Loucy (cell line): ENCODE measurements around the gene SERGEF.

Experiments
- H2AFZ ChIP-seq: fragments of 200-600 bp; sonication (generic); 2 replicates; pipeline ENCODE4 v1.6.0; 2016; ENCODE audit warnings: antibody characterized with exemption, mild to moderate bottlenecking, low read length, moderate library complexity
- H3F3A ChIP-seq: fragments of 200-600 bp; 2 replicates; pipeline ENCODE4 v1.6.0; 2016; ENCODE audit warnings: antibody characterized with exemption, low read depth, mild to moderate bottlenecking
- H3K27me3 ChIP-seq: fragments of 200-600 bp; sonication (generic); 2 replicates; pipeline ENCODE4 v1.6.1; 2014; ENCODE audit warnings: low read length, mild to moderate bottlenecking; ENCODE audit not compliant: insufficient read depth, poor library complexity, severe bottlenecking
- H3K36me3 ChIP-seq: fragments of 200-600 bp; sonication (generic); 2 replicates; pipeline ENCODE4 v1.6.1; 2016; ENCODE audit warnings: low read length; ENCODE audit not compliant: insufficient read depth
- H3K4me1 ChIP-seq: fragments of 200-600 bp; sonication (generic); 2 replicates; pipeline ENCODE4 v1.5.1; 2014; ENCODE audit warnings: low read length, mild to moderate bottlenecking; ENCODE audit not compliant: insufficient read depth, poor library complexity, severe bottlenecking
- H3K4me2 ChIP-seq: fragments of 200-600 bp; sonication (generic); 2 replicates; pipeline ENCODE4 v1.6.0; 2014; ENCODE audit warnings: antibody characterized with exemption, low read length, low read depth, mild to moderate bottlenecking; ENCODE audit not compliant: poor library complexity, severe bottlenecking
- H3K4me3 ChIP-seq: fragments of 200-600 bp; sonication (generic); 2 replicates; pipeline ENCODE4 v1.5.1; 2014; ENCODE audit warnings: low read length, mild to moderate bottlenecking, mixed read lengths; ENCODE audit not compliant: poor library complexity, severe bottlenecking
- H3K79me2 ChIP-seq: fragments of 200-600 bp; sonication (generic); 2 replicates; pipeline ENCODE4 v1.6.1; 2014; ENCODE audit warnings: low read length; ENCODE audit not compliant: insufficient read depth
- H3K9ac ChIP-seq: fragments of 200-600 bp; sonication (generic); 2 replicates; pipeline ENCODE4 v1.6.0; 2014; ENCODE audit warnings: mild to moderate bottlenecking, low read depth, low read length, moderate library complexity; ENCODE audit not compliant: poor library complexity, severe bottlenecking
- H3K9me2 ChIP-seq: fragments of 200-600 bp; sonication (generic); replicated peaks from 2 replicates; pipeline ENCODE4 v1.6.1; 2016; ENCODE audit warnings: low read depth, low read length, mixed read lengths
- H3K9me3 ChIP-seq: fragments of 200-600 bp; sonication (generic); 2 replicates; pipeline ENCODE4 v1.6.1; 2014; ENCODE audit warnings: mild to moderate bottlenecking, antibody characterized with exemption, low read length, low read depth; ENCODE audit not compliant: insufficient read depth
- H4K20me1 ChIP-seq: fragments of 200-600 bp; sonication (generic); 2 replicates; pipeline ENCODE4 v1.6.0; 2014; ENCODE audit warnings: antibody characterized with exemption, low read length, mild to moderate bottlenecking; ENCODE audit not compliant: insufficient read depth, poor library complexity, severe bottlenecking
- EZH2phosphoT487 ChIP-seq: fragments of 200-600 bp; IDR thresholded peaks from 2 replicates; pipeline ENCODE4 v1.6.1; 2018; ENCODE audit warnings: antibody characterized with exemption, mild to moderate bottlenecking, moderate library complexity, borderline replicate concordance
- TF ChIP-seq, protein P1 (sequence below): fragments of 200-600 bp; sonication (generic); conservative IDR thresholded peaks from 2 replicates; pipeline ENCODE4 v1.5.1; 2014; ENCODE audit warnings: mild to moderate bottlenecking, antibody characterized with exemption, low read length

SERGEF gene

GRCh38 chr11:17812865-17813187, 200.0 kb downstream of the SERGEF start:
- Histone ChIP-seq H4K20me1 (no peaks in the 10 kb centered on the region), H3K9me2 (no peaks in the 10 kb centered on the region), H3K4me1 (no peaks in the 10 kb centered on the region), H3K36me3 (no peaks in the 10 kb centered on the region), H3K79me2 (no peaks in the 10 kb centered on the region), H3K9ac (no peak overlapping the region), H3K4me2 (no peak overlapping the region), H3K9me3 (no peaks in the 10 kb centered on the region), H3K4me3 (no peak overlapping the region), H3K27me3 (no peaks in the 10 kb centered on the region), H3F3A (no peaks in the 10 kb centered on the region), H2AFZ (no peak overlapping the region)
- TF ChIP-seq EZH2phosphoT487, result no peak
- TF ChIP-seq, protein P1, sequence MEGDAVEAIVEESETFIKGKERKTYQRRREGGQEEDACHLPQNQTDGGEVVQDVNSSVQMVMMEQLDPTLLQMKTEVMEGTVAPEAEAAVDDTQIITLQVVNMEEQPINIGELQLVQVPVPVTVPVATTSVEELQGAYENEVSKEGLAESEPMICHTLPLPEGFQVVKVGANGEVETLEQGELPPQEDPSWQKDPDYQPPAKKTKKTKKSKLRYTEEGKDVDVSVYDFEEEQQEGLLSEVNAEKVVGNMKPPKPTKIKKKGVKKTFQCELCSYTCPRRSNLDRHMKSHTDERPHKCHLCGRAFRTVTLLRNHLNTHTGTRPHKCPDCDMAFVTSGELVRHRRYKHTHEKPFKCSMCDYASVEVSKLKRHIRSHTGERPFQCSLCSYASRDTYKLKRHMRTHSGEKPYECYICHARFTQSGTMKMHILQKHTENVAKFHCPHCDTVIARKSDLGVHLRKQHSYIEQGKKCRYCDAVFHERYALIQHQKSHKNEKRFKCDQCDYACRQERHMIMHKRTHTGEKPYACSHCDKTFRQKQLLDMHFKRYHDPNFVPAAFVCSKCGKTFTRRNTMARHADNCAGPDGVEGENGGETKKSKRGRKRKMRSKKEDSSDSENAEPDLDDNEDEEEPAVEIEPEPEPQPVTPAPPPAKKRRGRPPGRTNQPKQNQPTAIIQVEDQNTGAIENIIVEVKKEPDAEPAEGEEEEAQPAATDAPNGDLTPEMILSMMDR, result no peak

DNA sequence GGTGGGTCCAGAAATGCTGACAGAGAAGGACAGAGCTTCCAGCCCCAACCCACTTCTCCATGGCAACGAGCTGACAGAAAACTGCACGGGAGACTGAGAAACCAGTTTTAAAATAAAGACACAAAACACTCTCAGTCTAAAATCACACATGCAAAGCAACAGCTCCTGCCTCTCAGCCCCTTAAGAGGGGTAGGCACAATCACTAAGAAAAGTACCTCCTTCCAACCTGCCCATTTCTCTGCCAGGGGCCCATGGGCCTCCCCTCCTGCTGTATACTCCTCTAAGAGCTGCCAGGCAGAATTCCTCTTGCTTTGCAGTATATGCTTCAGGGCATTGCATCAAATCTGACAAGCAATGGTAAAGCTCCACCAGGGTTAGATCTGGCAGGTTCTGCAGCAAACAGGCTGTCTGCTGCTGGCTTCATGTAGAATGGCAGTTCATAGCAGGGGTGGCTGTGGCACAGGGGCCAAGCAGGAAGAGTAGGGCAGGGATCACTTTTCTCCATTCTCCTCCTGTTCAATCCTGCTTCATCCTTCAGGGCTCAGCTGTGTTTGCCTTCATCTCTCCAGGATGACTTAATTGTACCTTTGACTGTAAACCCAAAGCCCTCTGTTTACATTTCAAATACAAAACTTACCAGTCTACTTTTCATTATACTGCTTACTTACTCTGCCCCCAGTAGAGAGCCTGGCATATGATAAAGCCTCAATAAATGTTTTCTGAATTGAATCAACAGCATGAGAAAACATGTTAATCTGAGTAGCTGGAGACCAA, 200.6 kb downstream of the SERGEF start:
- no peaks in the 10 kb centered on the region for H3K4me1 ChIP-seq
- no peaks in the 10 kb centered on the region for H3F3A ChIP-seq
- no peak overlapping the region for H3K4me3 ChIP-seq
- no peak for TF ChIP-seq EZH2phosphoT487
- TF ChIP-seq, protein P1, result no peak
- no peaks in the 10 kb centered on the region for H3K9me2 ChIP-seq
- H3K9ac ChIP-seq, result no peak overlapping the region
- no peaks in the 10 kb centered on the region for H3K79me2 ChIP-seq
- H3K4me2 ChIP-seq, result no peak overlapping the region
- H3K27me3 ChIP-seq, result no peaks in the 10 kb centered on the region
- H4K20me1 ChIP-seq, result no peaks in the 10 kb centered on the region
- H2AFZ ChIP-seq, result no peak overlapping the region
- H3K36me3 ChIP-seq, result no peaks in the 10 kb centered on the region
- no peaks in the 10 kb centered on the region for H3K9me3 ChIP-seq

GRCh38 chr11:17811352-17811751, 201.5 kb downstream of the SERGEF start:
- Histone ChIP-seq H4K20me1 (no peaks in the 10 kb centered on the region), H3K27me3 (no peaks in the 10 kb centered on the region), H3K4me1 (no peaks in the 10 kb centered on the region), H3K79me2 (no peaks in the 10 kb centered on the region), H3K9me3 (no peaks in the 10 kb centered on the region), H3K36me3 (no peaks in the 10 kb centered on the region), H3K9me2 (no peaks in the 10 kb centered on the region), H3K9ac (no peak overlapping the region), H3K4me2 (no peak overlapping the region), H3K4me3 (no peak overlapping the region), H2AFZ (no peak overlapping the region), H3F3A (no peaks in the 10 kb centered on the region)
- TF ChIP-seq EZH2phosphoT487, result no peak
- TF ChIP-seq, protein P1, result no peak
